ENCODE data around the gene LDLRAD3. TPM values are rescaled to one million over a fixed set of nuclear protein-coding genes. Genes with fewer than 3 reads are reported as not detected.

Gene LDLRAD3
- total RNA-seq, 1 experiment from 2014 or later: 15.3 TPM

DNA sequence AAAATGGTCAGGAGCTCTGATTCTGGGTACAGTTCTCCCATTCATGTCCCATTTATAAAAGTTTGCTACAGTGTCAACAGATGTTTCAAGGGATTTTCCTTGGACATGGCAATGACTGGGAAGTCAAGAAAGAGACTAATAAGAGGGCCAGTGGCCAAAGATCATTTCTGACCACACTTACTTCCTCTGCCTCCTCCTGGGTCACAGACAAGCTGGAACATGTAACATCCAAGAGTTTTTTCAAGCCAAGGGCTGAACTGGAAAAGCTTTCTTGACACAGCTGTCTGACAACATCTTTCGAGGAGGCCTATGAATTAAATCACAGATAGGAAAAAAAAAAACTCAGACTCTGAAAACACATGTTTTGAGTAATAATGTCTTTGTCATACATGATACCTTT is 336.7 kb downstream of the LDLRAD3 start:
- no peak for ATAC-seq
- Histone ChIP-seq H3K79me2 (ENCODE audit: low read length) (peaks cover 35% of the 10 kb centered on the region), H3K9me2 (replicated peaks; ENCODE audit: low read length) (no peaks in the 10 kb centered on the region), H3K9me3 (ENCODE audit: low read length) (no peaks in the 10 kb centered on the region), H3K4me1 (ENCODE audit: insufficient read depth, low read length) (no peaks in the 10 kb centered on the region), H3K27me3 (ENCODE audit: low read length) (no peaks in the 10 kb centered on the region), H4K20me1 (ENCODE audit: low read length) (peaks cover 6% of the 10 kb centered on the region; the same call in 1 of the 2 replicates), H3K36me3 (ENCODE audit: low read depth, low read length) (no peaks in the 10 kb centered on the region), H3K27ac (ENCODE audit: low read length) (no peak overlapping the region), H3K4me2 (ENCODE audit: low read length) (no peak overlapping the region), H2AFZ (ENCODE audit: low read length) (no peak overlapping the region), H3F3A (ENCODE audit: low read length, unreplicated experiment) (no peaks in the 10 kb centered on the region), H3K9ac (ENCODE audit: low read length) (no peak overlapping the region), H3K4me3 (ENCODE audit: low read length) (no peak overlapping the region)
- TF ChIP-seq, protein P1, sequence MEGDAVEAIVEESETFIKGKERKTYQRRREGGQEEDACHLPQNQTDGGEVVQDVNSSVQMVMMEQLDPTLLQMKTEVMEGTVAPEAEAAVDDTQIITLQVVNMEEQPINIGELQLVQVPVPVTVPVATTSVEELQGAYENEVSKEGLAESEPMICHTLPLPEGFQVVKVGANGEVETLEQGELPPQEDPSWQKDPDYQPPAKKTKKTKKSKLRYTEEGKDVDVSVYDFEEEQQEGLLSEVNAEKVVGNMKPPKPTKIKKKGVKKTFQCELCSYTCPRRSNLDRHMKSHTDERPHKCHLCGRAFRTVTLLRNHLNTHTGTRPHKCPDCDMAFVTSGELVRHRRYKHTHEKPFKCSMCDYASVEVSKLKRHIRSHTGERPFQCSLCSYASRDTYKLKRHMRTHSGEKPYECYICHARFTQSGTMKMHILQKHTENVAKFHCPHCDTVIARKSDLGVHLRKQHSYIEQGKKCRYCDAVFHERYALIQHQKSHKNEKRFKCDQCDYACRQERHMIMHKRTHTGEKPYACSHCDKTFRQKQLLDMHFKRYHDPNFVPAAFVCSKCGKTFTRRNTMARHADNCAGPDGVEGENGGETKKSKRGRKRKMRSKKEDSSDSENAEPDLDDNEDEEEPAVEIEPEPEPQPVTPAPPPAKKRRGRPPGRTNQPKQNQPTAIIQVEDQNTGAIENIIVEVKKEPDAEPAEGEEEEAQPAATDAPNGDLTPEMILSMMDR (conservative IDR thresholded peaks at IDR 0.05; ENCODE audit: low read depth, low read length): no peak
- TF ChIP-seq EZH2phosphoT487 (IDR thresholded peaks at IDR 0.05; ENCODE audit: borderline replicate concordance, low read length): no peak
- TF ChIP-seq EZH2 (IDR thresholded peaks at IDR 0.05; ENCODE audit: low read length, unreplicated experiment): no peak
- intact Hi-C loops (cut with micrococcal nuclease): no loop called here
- ChIA-PET CTCF (no interaction called here), POLR2A (ENCODE audit: unreplicated experiment) (no interaction called here)
- no TSS peak for BruUV-seq (replicated peaks)
- no peak for DNase-seq

Small RNA genes lying within 50 kb of the gene (microRNA-seq; reads per million reads assigned to microRNA genes)
- not detected for gene MIR3973 (ENCODE audit: unreplicated experiment)

Measured in PC-3 (cell line).